ENCODE data around the gene AP1G1.

DNA sequence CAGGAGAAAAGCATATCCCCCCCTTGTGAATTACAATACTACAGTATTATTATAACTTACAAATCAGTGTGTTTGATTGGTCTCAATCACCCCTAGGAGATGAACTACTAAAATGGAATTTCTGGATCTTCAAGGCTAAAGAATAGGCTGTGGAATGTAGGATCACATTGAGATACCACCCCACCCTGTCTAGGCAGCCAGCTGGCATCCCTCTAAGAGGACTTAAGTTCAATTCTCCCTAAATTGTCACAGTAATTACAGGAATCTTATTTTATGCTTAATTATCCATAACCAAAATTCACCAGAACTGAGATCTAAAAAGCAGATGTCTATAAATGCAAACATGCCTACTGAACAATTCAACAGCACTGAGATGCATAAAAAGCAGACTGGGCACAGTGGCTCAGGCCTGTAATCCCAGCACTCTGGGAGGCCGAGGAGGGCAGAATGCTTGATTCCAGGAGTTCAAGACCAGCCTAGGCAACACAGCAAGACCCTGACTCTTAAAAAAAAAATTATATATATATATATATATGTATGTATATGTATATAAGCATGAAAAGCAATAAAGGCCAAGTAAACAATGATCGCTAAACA lies 12.0 kb downstream of the AP1G1 start:
- TF ChIP-seq, protein P1, sequence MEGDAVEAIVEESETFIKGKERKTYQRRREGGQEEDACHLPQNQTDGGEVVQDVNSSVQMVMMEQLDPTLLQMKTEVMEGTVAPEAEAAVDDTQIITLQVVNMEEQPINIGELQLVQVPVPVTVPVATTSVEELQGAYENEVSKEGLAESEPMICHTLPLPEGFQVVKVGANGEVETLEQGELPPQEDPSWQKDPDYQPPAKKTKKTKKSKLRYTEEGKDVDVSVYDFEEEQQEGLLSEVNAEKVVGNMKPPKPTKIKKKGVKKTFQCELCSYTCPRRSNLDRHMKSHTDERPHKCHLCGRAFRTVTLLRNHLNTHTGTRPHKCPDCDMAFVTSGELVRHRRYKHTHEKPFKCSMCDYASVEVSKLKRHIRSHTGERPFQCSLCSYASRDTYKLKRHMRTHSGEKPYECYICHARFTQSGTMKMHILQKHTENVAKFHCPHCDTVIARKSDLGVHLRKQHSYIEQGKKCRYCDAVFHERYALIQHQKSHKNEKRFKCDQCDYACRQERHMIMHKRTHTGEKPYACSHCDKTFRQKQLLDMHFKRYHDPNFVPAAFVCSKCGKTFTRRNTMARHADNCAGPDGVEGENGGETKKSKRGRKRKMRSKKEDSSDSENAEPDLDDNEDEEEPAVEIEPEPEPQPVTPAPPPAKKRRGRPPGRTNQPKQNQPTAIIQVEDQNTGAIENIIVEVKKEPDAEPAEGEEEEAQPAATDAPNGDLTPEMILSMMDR (IDR thresholded peaks at IDR 0.05; ENCODE audit: control extremely low read depth in 1 of 3, insufficient read depth in 1 of 3, low read depth in 1 of 3, low read length in 3 of 3) = no peak
- TF ChIP-seq YY1 (IDR thresholded peaks at IDR 0.05; ENCODE audit: low read depth, low read length) = no peak
- no peak for TF ChIP-seq KDM5A (IDR thresholded peaks at IDR 0.05; ENCODE audit: low read length)
- TF ChIP-seq CREB1 (IDR thresholded peaks at IDR 0.05) = no peak
- TF ChIP-seq TEAD4 (IDR thresholded peaks at IDR 0.05; ENCODE audit: low read depth, low read length) = no peak
- no peak for TF ChIP-seq POLR2AphosphoS5 (IDR thresholded peaks at IDR 0.05; ENCODE audit: low read depth, low read length)
- no peak for TF ChIP-seq JUN (IDR thresholded peaks at IDR 0.05; ENCODE audit: low read depth, low read length)
- no peak for TF ChIP-seq CBX5 (IDR thresholded peaks at IDR 0.05; ENCODE audit: low read depth, low read length)
- TF ChIP-seq POLR2A (IDR thresholded peaks at IDR 0.05; ENCODE audit: control extremely low read depth in 1 of 2, low read depth in 2 of 2, low read length in 2 of 2) = no peak
- no peak for TF ChIP-seq SP2 (IDR thresholded peaks at IDR 0.05; ENCODE audit: low read length)
- TF ChIP-seq TBP (IDR thresholded peaks at IDR 0.05; ENCODE audit: low read depth, low read length) = no peak
- no peak for TF ChIP-seq ZNF274 (IDR thresholded peaks at IDR 0.05; ENCODE audit: borderline replicate concordance, extremely low read depth, low read length)
- no peak for TF ChIP-seq RAD21 (IDR thresholded peaks at IDR 0.05 in 1 of 2, conservative IDR thresholded peaks at IDR 0.05 in 1 of 2; ENCODE audit: low read depth in 2 of 2, low read length in 2 of 2)
- TF ChIP-seq RBBP5 (IDR thresholded peaks at IDR 0.05; ENCODE audit: borderline replicate concordance, low read depth, low read length) = no peak
